Astrocyte of the cerebellum (primary cell): Measurements from ENCODE around the gene LEPROT.

ENCODE experiments used
- DNase-seq: peaks from one replicate; pipeline ENCODE4 v3.0.0-alpha.2; 2011; ENCODE audit warnings: low read depth
- H3K4me3 ChIP-seq: 2 replicates; pipeline ENCODE4 v1.5.1; 2011; ENCODE audit warnings: mild to moderate bottlenecking, low read depth, low read length, moderate library complexity
- in situ Hi-C: cut with HindIII; loops from 2 replicates; pipeline ENCODE4 v1.10.0; 2017; ENCODE audit warnings: low sequenced_read_pairs
- TF ChIP-seq, protein P1 (sequence below): IDR thresholded peaks from 2 replicates; pipeline ENCODE4 v1.5.1; 2012; ENCODE audit warnings: low read length, low read depth, moderate library complexity, mild to moderate bottlenecking; ENCODE audit errors: missing control alignments

The LEPROT gene

GRCh38 chr1:65395887-65396612, 24.4 kb upstream of the LEPROT start:
- peak; percentile 24 for DNase-seq
- H3K4me3 ChIP-seq = no peak overlapping the region
- TF ChIP-seq, protein P1, sequence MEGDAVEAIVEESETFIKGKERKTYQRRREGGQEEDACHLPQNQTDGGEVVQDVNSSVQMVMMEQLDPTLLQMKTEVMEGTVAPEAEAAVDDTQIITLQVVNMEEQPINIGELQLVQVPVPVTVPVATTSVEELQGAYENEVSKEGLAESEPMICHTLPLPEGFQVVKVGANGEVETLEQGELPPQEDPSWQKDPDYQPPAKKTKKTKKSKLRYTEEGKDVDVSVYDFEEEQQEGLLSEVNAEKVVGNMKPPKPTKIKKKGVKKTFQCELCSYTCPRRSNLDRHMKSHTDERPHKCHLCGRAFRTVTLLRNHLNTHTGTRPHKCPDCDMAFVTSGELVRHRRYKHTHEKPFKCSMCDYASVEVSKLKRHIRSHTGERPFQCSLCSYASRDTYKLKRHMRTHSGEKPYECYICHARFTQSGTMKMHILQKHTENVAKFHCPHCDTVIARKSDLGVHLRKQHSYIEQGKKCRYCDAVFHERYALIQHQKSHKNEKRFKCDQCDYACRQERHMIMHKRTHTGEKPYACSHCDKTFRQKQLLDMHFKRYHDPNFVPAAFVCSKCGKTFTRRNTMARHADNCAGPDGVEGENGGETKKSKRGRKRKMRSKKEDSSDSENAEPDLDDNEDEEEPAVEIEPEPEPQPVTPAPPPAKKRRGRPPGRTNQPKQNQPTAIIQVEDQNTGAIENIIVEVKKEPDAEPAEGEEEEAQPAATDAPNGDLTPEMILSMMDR = no peak

GRCh38 chr1:65398083-65398482, 22.4 kb upstream of the LEPROT start:
- in situ Hi-C loops = no loop called here
- H3K4me3 ChIP-seq = no peak overlapping the region
- no peak for DNase-seq
- TF ChIP-seq, protein P1 = no peak

More at GRCh38 chr1:65395887-65396612, 24.4 kb upstream of the LEPROT start:
- in situ Hi-C loops = no loop called here

- in situ Hi-C loops = no loop called here
- TF ChIP-seq, protein P1 = no peak
- DNase-seq = no peak
- H3K4me3 ChIP-seq = no peak overlapping the region
Observed at GRCh38 chr1:65399003-65399402, 21.5 kb upstream of the LEPROT start.

DNA sequence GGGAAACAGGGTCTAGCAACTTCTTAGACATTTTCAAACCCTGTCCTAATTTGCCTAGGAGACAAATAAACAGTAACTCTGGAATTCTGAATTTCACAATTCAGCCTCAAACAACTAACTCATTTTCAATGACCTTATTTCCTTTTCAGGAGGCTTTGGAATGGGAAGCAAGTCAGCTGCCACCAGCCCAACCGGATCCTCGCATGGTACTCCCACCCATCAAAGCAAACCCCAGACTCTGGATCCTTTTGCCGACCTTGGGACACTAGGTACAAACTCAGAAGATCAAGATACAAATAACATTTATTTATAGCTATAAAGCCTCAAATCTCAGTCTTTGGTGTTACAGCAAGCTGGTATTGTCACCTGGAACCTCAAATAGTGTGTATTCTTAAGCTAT, 18.9 kb upstream of the LEPROT start:
- in situ Hi-C loops = no loop called here
- DNase-seq = no peak
- no peak overlapping the region for H3K4me3 ChIP-seq
- TF ChIP-seq, protein P1 = no peak

GRCh38 chr1:65404941-65405340, 15.5 kb upstream of the LEPROT start:
- DNase-seq = no peak
- in situ Hi-C loops = no loop called here
- no peak overlapping the region for H3K4me3 ChIP-seq
- TF ChIP-seq, protein P1 = no peak

DNA sequence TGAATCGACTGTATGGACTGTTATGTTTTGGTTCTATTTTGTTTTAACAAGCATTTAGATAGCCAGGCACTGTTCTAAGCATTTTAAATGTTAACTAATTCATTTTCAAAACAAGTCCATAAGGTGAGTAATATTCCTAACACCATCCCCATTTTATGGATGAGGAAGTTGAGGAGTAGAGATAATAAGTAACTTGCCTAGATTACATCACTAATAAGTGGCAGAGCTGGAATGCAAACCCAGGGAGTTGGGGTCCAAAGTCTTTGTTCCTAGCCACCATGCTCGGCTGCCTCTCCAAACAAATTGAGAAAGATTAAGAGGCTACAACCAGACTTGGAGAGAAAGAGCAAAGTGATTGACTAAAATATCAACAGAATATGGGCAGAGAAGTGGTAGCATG, 12.6 kb upstream of the LEPROT start:
- DNase-seq = no peak
- TF ChIP-seq, protein P1 = no peak
- no peak overlapping the region for H3K4me3 ChIP-seq
- in situ Hi-C loops = no loop called here

DNA sequence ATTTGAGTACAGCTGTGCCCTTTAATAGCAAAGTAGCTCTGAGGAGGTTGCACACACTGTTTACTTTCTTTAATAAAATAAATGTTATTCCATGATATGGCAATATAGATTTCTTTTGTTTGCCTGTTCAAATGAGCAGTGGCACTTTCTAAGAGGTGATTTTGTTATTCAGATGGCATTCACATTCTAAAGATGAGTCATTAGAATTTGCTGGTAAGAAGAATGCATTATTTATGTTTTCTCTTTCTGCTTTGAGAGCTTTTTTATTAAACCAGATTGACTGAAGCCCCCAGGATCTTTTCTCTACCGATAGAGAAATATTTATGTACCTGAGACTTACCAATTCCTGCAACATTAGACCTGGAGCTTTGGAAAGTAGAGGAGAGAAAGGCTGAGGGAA, 11.2 kb upstream of the LEPROT start:
- TF ChIP-seq, protein P1 = no peak
- in situ Hi-C loops = no loop called here

More for the DNA sequence above, 11.2 kb upstream of the LEPROT start:
- no peak overlapping the region for H3K4me3 ChIP-seq
- no peak for DNase-seq
